Smooth muscle cell (in vitro differentiated cells): ENCODE results near the gene SZT2. TPM values are rescaled to one million over a fixed set of nuclear protein-coding genes. Genes with fewer than 3 reads are reported as not detected.

Experiments
- DNase-seq: peaks from one replicate; lab custom pipeline; 2025; ENCODE audit not compliant: unreplicated experiment; lab: John Stamatoyannopoulos, UW
- H2AFZ ChIP-seq: fragments of 200-600 bp; sonication (generic); 2 replicates; pipeline ENCODE4 v1.6.0; 2016; ENCODE audit warnings: antibody characterized with exemption, low read depth, mild to moderate bottlenecking
- H3F3A ChIP-seq: fragments of 200-600 bp; sonication (generic); 2 replicates; pipeline ENCODE4 v1.6.0; 2017; ENCODE audit warnings: antibody characterized with exemption, low read depth
- H3K27ac ChIP-seq: fragments of 200-600 bp; sonication (generic); 2 replicates; pipeline ENCODE4 v1.5.1; 2016; ENCODE audit warnings: low read depth, mild to moderate bottlenecking
- H3K27me3 ChIP-seq: fragments of 200-600 bp; sonication (generic); 2 replicates; pipeline ENCODE4 v1.6.1; 2016; ENCODE audit warnings: low read depth, mild to moderate bottlenecking
- H3K36me3 ChIP-seq: fragments of 200-600 bp; sonication (generic); 2 replicates; pipeline ENCODE4 v1.5.1; 2016; ENCODE audit warnings: low read depth
- H3K4me1 ChIP-seq: fragments of 200-600 bp; sonication (generic); 2 replicates; pipeline ENCODE4 v1.5.1; 2016; ENCODE audit warnings: low read depth
- H3K4me2 ChIP-seq: fragments of 200-600 bp; sonication (generic); 2 replicates; pipeline ENCODE4 v1.6.0; 2016; ENCODE audit warnings: mild to moderate bottlenecking
- H3K4me3 ChIP-seq: fragments of 200-600 bp; sonication (generic); 2 replicates; pipeline ENCODE4 v1.5.1; 2016; ENCODE audit warnings: mild to moderate bottlenecking
- H3K79me2 ChIP-seq: fragments of 200-600 bp; sonication (generic); 2 replicates; pipeline ENCODE4 v1.6.0; 2016; ENCODE audit warnings: low read depth, mild to moderate bottlenecking
- H3K9ac ChIP-seq: fragments of 200-600 bp; sonication (generic); 2 replicates; pipeline ENCODE4 v1.6.0; 2016; ENCODE audit warnings: low read depth
- H3K9me3 ChIP-seq: fragments of 200-600 bp; sonication (generic); replicated peaks from 2 replicates; pipeline ENCODE4 v1.5.1; 2016; ENCODE audit warnings: low read depth
- H4K20me1 ChIP-seq: fragments of 200-600 bp; sonication (generic); 2 replicates; pipeline ENCODE4 v1.6.0; 2016; ENCODE audit warnings: low read depth
- CTCF ChIP-seq: fragments of 200-600 bp; sonication (generic); IDR thresholded peaks from 2 replicates; pipeline ENCODE4 v1.5.1; 2017; ENCODE audit warnings: borderline replicate concordance, mild to moderate bottlenecking, antibody characterized with exemption; ENCODE audit not compliant: insufficient read depth, poor library complexity, severe bottlenecking
- WGBS: methylation state at CpG from one replicate; pipeline ENCODE4 v1.1.7; 2016; ENCODE audit warnings: low lambda C conversion rate; 5-methylcytosine and 5-hydroxymethylcytosine counted together
- polyA plus RNA-seq: library from polyadenylated mRNA; unstranded; fragments of >200 nt; fragmentation: Nextera tagmentation; extraction: Ambion mirVana; gene quantifications from 2 replicates; pipeline ENCODE4 v1.2.1, GENCODE V29; 2016
- total RNA-seq: library from RNA; depleted of rRNA; stranded (reverse); fragments of >200 nt; gene quantifications from 2 replicates; pipeline ENCODE4 v1.2.3, GENCODE V29; 2014

Gene SZT2
- total and polyA plus RNA-seq, 2 experiments from 2014 or later, result 9.0 to 20.8 TPM

GRCh38 chr1:43444836-43445235 is 55.1 kb downstream of the SZT2 start:
- Histone ChIP-seq H3F3A (no peaks in the 10 kb centered on the region), H3K4me1 (no peaks in the 10 kb centered on the region), H3K4me3 (no peak overlapping the region), H3K4me2 (no peak overlapping the region), H3K9ac (no peak overlapping the region), H2AFZ (no peak overlapping the region), H3K9me3 (no peaks in the 10 kb centered on the region), H3K36me3 (no peaks in the 10 kb centered on the region), H3K27ac (no peak overlapping the region), H3K79me2 (no peaks in the 10 kb centered on the region), H3K27me3 (no peaks in the 10 kb centered on the region), H4K20me1 (no peaks in the 10 kb centered on the region)
- DNase-seq, result no peak
- TF ChIP-seq CTCF, result no peak
- 71% methylated on average over 1 of the region's 1 CpG for WGBS

GRCh38 chr1:43445606-43446387 is 56.1 kb downstream of the SZT2 start:
- Histone ChIP-seq H3K4me3 (no peak overlapping the region), H4K20me1 (no peaks in the 10 kb centered on the region), H3K79me2 (no peaks in the 10 kb centered on the region), H3K9me3 (no peaks in the 10 kb centered on the region), H3K27ac (no peak overlapping the region), H3K36me3 (no peaks in the 10 kb centered on the region), H3K4me1 (no peaks in the 10 kb centered on the region), H3K4me2 (no peak overlapping the region), H3K27me3 (no peaks in the 10 kb centered on the region), H3F3A (no peaks in the 10 kb centered on the region), H3K9ac (no peak overlapping the region), H2AFZ (no peak overlapping the region)
- DNase-seq, result no peak
- no peak for TF ChIP-seq CTCF
- 97% methylated on average over 10 of the region's 10 CpGs for WGBS

GRCh38 chr1:43446388-43446740 is 56.7 kb downstream of the SZT2 start:
- 93% methylated on average over 4 of the region's 4 CpGs for WGBS
- Histone ChIP-seq H2AFZ (no peak overlapping the region), H3K27ac (no peak overlapping the region), H3K9me3 (no peaks in the 10 kb centered on the region), H3F3A (no peaks in the 10 kb centered on the region), H3K4me1 (no peaks in the 10 kb centered on the region), H3K4me2 (no peak overlapping the region), H4K20me1 (no peaks in the 10 kb centered on the region), H3K79me2 (no peaks in the 10 kb centered on the region), H3K4me3 (no peak overlapping the region), H3K27me3 (no peaks in the 10 kb centered on the region), H3K9ac (no peak overlapping the region), H3K36me3 (no peaks in the 10 kb centered on the region)
- no peak for TF ChIP-seq CTCF
- DNase-seq, result no peak
